UCSD-AML1 (cell line): ENCODE measurements around the gene CDC34.

Source experiments
- DNase-seq: peaks from one replicate; lab custom pipeline; 2025; ENCODE audit not compliant: unreplicated experiment; lab: John Stamatoyannopoulos, UW

The CDC34 gene

DNA sequence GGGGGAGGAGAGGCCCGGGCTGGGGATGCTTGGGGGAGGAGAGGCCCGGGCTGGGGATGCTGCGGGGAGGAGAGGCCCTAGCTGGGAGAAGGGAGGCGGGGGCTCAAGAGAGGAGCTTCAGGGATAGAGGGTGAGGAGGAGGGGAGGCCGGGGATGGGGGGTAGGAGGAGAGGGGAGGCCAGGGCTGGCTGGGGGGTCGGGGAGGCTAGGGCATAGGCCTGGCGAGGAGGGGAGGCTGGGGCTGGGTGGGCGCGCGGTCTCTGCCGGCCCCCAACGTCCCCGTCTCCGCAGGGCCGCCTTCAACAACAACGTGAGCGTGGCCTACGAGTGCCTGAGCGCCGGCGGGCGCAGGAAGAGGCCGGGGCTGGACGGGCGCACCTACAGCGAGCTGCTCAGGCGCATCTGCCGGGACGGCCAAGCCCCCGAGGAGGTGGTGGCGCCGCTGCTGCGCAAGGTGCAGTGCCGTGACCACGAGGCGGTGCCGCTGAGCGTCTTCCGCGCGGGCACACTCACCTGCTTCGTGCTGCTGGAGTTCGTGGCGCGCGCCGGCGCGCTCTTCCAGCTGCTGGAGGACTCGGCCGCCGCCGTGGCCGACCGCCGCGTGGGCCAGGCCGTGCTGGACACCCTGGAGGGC is 12.8 kb upstream of the CDC34 start:
- no peak for DNase-seq

- no peak for DNase-seq
Measured at GRCh38 chr19:519449-519865, 12.1 kb upstream of the CDC34 start.

DNA sequence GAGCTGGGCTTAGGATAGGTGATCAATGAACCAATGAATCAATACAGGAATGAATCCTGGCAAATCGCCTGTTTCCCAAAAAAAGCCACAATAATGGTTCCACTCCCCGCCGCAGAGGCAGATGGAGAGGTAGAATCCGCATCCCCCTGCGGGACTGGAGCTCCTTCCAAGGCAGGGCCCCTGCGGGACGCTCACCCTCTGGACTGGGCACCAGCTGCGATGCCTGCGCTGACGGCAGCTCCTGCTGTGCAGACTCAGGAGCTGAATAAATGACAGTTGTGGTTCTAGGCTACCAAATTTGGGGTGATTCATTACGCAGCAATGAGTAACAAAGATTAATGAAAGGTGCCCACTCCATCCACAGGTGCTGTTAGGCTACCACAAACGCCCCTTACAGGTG is 8.8 kb upstream of the CDC34 start:
- no peak for DNase-seq

DNA sequence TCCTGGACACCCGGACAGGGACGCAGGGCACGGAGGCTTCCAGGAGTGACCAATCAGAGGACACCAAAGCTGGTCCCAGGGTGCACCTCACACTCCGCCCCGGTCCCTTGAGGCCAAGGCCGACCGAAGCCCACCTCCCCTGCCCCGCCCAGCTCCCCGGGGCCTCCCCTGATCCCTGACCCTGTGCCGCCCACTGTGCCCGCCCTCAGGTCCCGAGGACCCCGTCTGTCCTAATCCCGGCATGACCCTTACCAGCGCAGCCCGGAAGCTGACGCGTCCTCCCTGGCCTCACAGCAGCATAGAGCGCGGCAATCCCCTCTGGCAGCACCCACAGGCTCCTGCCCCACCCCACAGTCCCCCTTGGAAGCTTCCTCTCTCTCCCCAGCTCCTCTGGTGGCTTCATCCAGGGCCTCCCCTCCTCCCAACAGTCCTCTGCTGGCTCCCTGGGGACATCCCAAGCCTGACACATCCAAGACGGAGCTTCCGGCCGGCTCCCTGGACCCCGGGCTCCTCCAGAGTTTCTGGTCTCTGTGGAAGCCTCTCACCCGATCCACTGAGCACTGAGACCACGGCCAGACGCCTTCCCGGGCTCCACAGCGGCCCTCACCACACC is 7.4 kb upstream of the CDC34 start:
- no peak for DNase-seq

DNA sequence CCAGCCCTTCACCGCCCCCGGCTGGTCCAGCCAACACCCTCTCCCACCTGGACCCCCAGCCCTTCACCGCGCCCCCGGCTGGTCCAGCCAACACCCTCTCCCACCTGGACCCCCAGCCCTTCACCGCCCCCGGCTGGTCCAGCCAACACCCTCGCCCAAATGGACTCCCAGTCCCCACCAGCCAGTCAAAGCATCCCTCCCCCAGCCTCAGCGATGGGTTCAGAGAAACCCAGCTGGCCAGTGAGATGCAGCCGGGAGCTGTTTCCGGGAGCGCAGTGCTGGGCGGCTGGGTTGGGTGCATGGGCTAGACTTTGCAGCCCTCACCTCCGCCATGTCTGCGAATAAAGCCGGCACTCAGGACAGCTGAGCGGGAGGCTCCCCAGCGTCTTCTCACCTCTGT is 6.5 kb upstream of the CDC34 start:
- DNase-seq, result no peak

GRCh38 chr19:525857-526419 is 5.6 kb upstream of the CDC34 start:
- no peak for DNase-seq

- no peak for DNase-seq
Measured at GRCh38 chr19:530134-531008, 1.2 kb upstream of the CDC34 start.

DNA sequence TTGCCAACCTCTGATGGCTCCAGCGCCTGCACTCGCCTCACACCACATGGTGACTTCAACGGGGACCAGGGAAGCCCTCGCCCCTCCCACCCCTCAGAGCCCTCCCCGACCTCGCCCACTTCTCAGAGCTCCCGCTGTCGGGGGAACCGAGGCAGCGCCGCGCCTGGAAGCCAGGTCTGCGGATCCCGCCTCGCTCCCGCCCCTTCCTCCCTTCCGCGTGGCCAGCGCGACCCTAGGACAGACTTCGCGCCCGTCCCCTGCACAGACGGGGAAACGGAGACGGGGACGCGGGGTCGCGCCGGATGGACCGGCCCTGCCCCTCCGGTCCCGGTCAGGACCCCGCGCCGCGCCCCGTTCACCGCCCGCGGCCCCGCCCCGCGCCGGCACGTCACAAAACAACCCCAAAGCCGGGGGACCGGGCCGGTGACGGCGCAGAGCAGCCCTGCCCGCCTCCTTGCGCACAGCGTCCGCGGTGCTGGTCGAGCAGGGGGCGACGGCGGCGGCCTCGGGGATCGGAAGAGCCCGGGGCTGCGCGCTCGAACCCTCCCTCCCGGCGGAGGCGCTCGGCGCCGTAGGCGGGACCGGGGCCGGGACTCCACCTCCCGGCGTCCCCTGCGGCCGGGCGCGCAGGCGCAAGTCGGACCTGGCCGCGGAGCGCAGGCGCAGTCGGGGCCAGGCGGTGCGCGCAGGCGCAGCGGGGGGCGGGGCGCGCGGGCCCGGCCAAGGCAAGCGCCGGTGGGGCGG is 379 bp upstream of the CDC34 start:
- DNase-seq, result peak; percentile 91

DNA sequence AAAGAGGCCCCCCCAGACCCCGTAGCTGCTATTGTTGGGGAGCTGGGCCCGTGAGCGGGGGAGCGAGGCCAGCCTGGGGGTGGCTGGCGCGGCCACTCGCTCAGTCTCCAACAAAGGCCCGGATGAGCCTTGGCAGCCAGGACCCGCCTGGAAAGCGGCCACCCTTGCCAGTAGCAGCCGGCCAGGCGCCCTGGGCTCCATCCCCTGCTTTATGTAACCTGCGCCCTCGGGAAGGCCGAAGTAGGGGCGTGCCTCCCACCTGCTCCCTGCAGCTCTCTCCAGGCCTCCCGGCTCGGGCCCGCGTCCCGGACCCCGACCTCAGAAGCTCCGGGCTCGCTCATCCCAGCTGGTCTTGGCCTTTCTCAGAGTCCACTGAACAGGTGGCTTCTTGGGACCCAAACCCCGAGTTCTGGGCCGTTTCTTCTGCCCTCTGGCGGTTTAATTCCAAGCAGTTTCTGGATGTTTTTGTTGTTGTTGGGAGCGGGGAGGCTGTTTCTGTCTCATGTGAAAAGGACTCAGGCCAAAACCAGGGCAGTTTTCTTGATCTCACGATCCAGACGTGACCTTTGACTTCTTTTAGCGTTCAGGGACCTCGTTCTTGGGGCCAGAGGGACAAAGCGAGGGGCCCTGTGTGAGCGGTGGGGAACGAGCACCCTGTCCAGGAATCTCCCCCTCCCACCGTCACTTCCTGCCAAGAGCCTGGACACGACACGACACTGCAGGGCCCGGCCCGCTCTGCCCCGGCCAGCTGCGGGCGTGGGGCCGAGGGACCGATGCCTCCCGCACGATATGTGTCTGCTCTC is 1.2 kb downstream of the CDC34 start:
- DNase-seq, result peak; percentile 62

- DNase-seq, result no peak
Measured at GRCh38 chr19:533364-534058, 2.0 kb downstream of the CDC34 start.

DNA sequence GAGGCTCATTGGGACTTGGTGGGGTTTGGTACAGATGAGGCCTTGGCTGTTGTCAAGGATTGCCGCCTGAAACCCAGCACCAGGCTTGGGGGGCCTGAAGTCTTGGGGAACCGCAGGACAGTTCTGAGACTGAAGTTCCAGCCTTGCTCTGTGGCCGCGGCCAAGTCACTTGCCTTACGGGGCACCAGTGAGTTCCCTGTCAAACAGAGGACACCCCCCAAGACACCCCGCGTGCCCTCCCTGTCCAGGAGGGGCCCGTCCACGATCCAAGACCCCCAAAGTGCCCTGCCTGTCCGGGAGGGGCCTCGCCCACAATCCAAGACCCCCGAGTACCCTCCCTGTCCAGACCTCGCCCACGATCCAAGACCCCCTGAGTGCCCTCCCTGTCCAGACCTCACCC is 2.5 kb downstream of the CDC34 start:
- no peak for DNase-seq

DNA sequence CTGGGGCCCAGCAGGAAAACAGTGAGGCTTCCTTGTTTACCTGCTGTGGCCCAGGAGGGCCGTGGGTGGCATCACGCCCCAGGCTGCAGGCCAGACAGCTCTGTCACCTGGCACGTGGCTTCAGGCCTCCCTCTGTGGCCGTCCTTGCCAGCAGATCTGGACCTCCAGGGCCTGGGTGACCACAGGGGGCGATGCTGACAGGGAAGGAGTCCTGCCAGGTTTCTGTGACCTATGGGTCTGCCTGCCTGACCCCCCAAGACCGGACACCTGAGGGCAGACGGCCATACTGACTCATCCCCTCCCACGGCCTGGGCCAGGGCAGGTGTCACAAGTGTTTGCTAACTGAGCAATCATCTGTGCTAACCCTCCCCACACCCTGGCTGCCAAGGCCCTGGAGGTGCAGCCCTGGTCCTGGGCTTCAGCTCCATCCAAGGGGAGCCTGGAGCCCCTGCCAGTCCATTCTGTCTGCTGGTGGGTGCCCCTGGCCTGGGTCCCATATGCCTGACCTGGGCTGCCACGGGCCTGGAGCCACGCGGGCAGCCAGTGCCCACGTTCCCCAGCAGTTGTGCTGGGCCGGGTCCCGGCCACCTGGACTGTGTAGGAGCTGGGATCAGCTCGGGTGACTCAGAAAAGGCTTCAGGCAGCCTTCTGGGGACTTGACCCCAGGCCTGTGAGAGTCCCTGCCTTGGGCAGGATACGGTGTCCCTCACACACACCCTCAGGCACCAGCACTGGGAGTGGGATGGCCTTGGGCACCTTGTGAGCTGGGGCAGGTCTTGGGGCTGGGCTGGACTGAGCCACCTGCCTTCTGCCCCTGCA is 3.7 kb downstream of the CDC34 start:
- DNase-seq, result no peak

GRCh38 chr19:536031-536880 is 4.7 kb downstream of the CDC34 start:
- DNase-seq, result no peak

DNA sequence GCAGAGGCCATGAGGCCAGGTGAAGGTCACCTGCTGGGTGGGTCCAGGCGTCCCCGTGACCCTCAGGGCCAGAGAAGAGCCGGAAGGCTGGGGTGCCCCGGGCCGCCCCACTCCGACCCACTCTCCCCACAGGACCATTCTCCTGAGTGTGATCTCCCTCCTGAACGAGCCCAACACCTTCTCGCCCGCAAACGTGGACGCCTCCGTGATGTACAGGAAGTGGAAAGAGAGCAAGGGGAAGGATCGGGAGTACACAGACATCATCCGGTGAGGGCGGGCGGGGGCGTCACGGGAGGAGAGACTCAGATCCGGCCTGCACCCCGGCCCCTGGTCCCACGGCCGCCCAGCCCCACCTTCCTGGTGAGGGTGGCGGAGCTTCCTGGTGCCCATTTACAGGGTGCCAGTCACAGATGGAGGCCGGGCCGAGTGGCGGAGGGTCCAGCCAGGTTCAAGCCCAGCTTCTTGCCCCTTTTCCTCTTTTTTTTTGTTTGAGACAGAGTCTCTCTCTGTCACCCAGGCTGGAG is 5.4 kb downstream of the CDC34 start:
- DNase-seq, result no peak

- DNase-seq, result no peak
Measured at GRCh38 chr19:538641-539428, 7.3 kb downstream of the CDC34 start.

DNA sequence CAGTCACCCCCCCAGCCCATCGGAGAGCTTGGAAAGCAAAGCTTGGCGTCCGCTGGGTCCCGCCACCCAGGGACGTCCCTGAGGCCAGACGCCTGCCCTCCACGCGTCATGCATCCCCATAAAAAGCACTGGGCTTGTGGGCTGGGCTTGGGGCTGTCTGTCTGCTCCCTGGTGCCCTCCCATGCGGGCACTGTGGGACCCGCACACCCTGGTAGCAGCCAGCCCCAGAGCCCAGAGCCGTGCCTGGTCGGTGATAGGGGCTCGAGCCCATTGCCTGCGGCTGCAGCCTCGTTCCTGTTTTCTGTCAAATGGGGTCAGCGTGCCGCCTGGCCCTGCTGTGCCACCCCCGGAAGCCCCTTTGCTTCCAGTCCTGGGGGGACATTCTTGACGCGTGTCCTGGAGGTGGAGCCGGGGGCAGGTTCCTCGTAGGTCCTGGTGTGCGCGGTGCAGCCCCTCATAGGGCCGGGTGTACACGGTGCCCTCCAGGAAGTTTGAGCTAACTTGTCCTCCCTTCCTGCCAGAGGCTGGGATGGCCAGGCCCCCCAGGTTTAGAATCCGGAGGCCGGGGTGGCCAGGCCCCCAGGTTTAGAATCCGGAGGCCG is 8.0 kb downstream of the CDC34 start:
- DNase-seq, result no peak
